ENCODE measurements around the gene LRRC8D. TPM values are rescaled to one million over a fixed set of nuclear protein-coding genes. Genes with fewer than 3 reads are reported as not detected.
A peak's percentile ranks its signal among the peaks of the same experiment; 100 is the strongest.

Gene LRRC8D
- total RNA-seq, 4 donors from 2014 or later: 14.4 to 17.7 (median 15.7) TPM

- TF ChIP-seq CTCF (IDR thresholded peaks at IDR 0.05) (no peak), POLR2A (IDR thresholded peaks at IDR 0.05) (no peak)
- no peak for DNase-seq (ENCODE audit: low spot score in 2 of 2)
- intact Hi-C loops (cut with DNase I; ENCODE audit: low total_unique reads): no loop called here
- no peak overlapping the region for H3K4me3 ChIP-seq (ENCODE audit: low read depth, poor library complexity, severe bottlenecking)
- WGBS, 2 donors: 94 to 95% methylated on average over 1 of the region's 1 CpG
Measured at GRCh38 chr1:89810880-89811279, 10.0 kb upstream of the LRRC8D start.

- intact Hi-C loops (cut with DNase I; ENCODE audit: low total_unique reads): no loop called here
- H3K4me3 ChIP-seq (ENCODE audit: low read depth, poor library complexity, severe bottlenecking): no peak overlapping the region
- no peak for DNase-seq (ENCODE audit: low spot score in 2 of 2)
- 59 to 70% methylated on average over 1 of the region's 1 CpG for WGBS, 2 donors
- TF ChIP-seq CTCF (IDR thresholded peaks at IDR 0.05) (no peak), POLR2A (IDR thresholded peaks at IDR 0.05) (no peak)
Measured at GRCh38 chr1:89812992-89813391, 7.8 kb upstream of the LRRC8D start.

- TF ChIP-seq CTCF (IDR thresholded peaks at IDR 0.05) (no peak), POLR2A (IDR thresholded peaks at IDR 0.05) (no peak)
- WGBS, 2 donors: 80 to 94% methylated on average over 1 of the region's 1 CpG
- DNase-seq (ENCODE audit: low spot score in 2 of 2): no peak
- no peak overlapping the region for H3K4me3 ChIP-seq (ENCODE audit: low read depth, poor library complexity, severe bottlenecking)
- intact Hi-C loops (cut with DNase I; ENCODE audit: low total_unique reads): no loop called here
Measured at GRCh38 chr1:89815040-89815439, 5.8 kb upstream of the LRRC8D start.

GRCh38 chr1:89815611-89816010 is 5.2 kb upstream of the LRRC8D start:
- WGBS, 2 donors: 82 to 87% methylated on average over 5 of the region's 5 CpGs
- TF ChIP-seq POLR2A (IDR thresholded peaks at IDR 0.05): no peak
- TF ChIP-seq CTCF (IDR thresholded peaks at IDR 0.05): no peak
- no peak overlapping the region for H3K4me3 ChIP-seq (ENCODE audit: low read depth, poor library complexity, severe bottlenecking)
- no peak for DNase-seq (ENCODE audit: low spot score in 2 of 2)
- intact Hi-C loops (cut with DNase I; ENCODE audit: low total_unique reads): no loop called here

GRCh38 chr1:89816366-89816765 is 4.5 kb upstream of the LRRC8D start:
- TF ChIP-seq CTCF (IDR thresholded peaks at IDR 0.05) (no peak), POLR2A (IDR thresholded peaks at IDR 0.05) (no peak)
- intact Hi-C loops (cut with DNase I; ENCODE audit: low total_unique reads): no loop called here
- DNase-seq (ENCODE audit: low spot score in 2 of 2): no peak
- H3K4me3 ChIP-seq (ENCODE audit: low read depth, poor library complexity, severe bottlenecking): no peak overlapping the region
- whole genome bisulfite sequencing, 2 donors: 88 to 90% methylated on average over 2 of the region's 2 CpGs

GRCh38 chr1:89821322-89822108 is 683 bp downstream of the LRRC8D start:
- intact Hi-C loops (cut with DNase I; ENCODE audit: low total_unique reads): no loop called here
- peak overlapping the region; percentile 82 for H3K4me3 ChIP-seq (ENCODE audit: low read depth, poor library complexity, severe bottlenecking)
- 2% methylated on average over 34 to 45 of the region's 73 CpGs for WGBS, 2 donors
- peak in 1 of 2 donors; percentile 87 for DNase-seq (ENCODE audit: low spot score in 2 of 2)
- TF ChIP-seq POLR2A (IDR thresholded peaks at IDR 0.05): no peak

Measured in lower leg skin (tissue), 4 donors.